Activated T-helper 17 cell treated with anti-CD3 and anti-CD28 coated beads, Interleukin-2, amount 50 U/mL, for 72 hours (primary cell): Measurements from ENCODE around the gene RBP5. TPM values are rescaled to one million over a fixed set of nuclear protein-coding genes. Genes with fewer than 3 reads are reported as not detected.

Source experiments
- ATAC-seq: fragments of 150-1000 bp; cut with Tn5 transposase; replicated peaks from 2 replicates; pipeline ENCODE4 v1.10.0; 2021; ENCODE audit warnings: mild to moderate bottlenecking, moderate library complexity
- H3K27ac Mint-ChIP-seq: one replicate; pipeline ENCODE4 v1.8.0; 2022; ENCODE audit warnings: mixed read lengths
- H3K27me3 Mint-ChIP-seq: one replicate; pipeline ENCODE4 v1.8.0; 2022; ENCODE audit warnings: mixed read lengths
- H3K36me3 Mint-ChIP-seq: one replicate; pipeline ENCODE4 v1.8.0; 2022; ENCODE audit warnings: low read depth, mild to moderate bottlenecking, mixed read lengths
- H3K4me1 Mint-ChIP-seq: one replicate; pipeline ENCODE4 v1.8.0; 2022; ENCODE audit warnings: mixed read lengths
- H3K4me3 Mint-ChIP-seq: one replicate; pipeline ENCODE4 v1.8.0; 2022; ENCODE audit warnings: mild to moderate bottlenecking, mixed read lengths
- H3K9me3 Mint-ChIP-seq: one replicate; pipeline ENCODE4 v1.8.0; 2022; ENCODE audit warnings: mixed read lengths
- total RNA-seq, 2 donors: library from RNA; stranded (reverse); gene quantifications; one replicate each; pipeline ENCODE4 v1.2.3, GENCODE V29; 2022

Gene RBP5
- total RNA-seq, 2 donors from 2014 or later, result not detected

DNA sequence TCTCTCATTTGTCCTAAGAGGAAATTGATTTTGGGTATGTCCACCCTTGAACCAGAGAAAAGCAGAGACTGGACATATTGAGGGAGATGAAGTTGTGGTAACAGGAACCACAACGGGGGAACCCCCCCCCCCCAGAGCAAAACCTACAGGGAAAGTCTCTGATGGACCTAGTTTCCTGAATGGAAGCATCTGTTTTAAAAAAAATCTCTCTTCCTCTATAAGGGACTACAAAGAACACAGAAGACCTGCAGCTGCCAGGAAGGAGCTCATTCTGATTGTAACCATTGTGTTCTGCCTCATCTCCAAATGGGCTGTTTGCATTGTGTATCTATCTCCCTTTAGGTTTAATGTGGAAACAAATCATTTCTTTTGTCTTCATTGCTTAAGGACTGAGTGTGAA is 54.7 kb downstream of the RBP5 start:
- H3K27me3 Mint-ChIP-seq, result peaks cover 4% of the 10 kb centered on the region
- no peak for ATAC-seq
- H3K4me1 Mint-ChIP-seq, result peaks cover 9% of the 10 kb centered on the region
- no peak overlapping the region for H3K4me3 Mint-ChIP-seq
- no peaks in the 10 kb centered on the region for H3K9me3 Mint-ChIP-seq
- no peaks in the 10 kb centered on the region for H3K36me3 Mint-ChIP-seq
- H3K27ac Mint-ChIP-seq, result no peak overlapping the region

Other genes starting within 250 kb of the RBP5 start
- 1 to 10 TPM; 4.4 to 7.6 TPM for gene LRRC23, start 224.1 kb downstream of the RBP5 start, total RNA-seq
- gene ENO2, start 214.3 kb downstream of the RBP5 start, total RNA-seq, result 100 to 1,000 TPM; 234 to 858 TPM
- 10 to 100 TPM; 34.0 to 62.3 TPM for gene ATN1, start 200.9 kb downstream of the RBP5 start, total RNA-seq
- not detected for gene RNU7-1, start 185.1 kb downstream of the RBP5 start, total RNA-seq
- gene C12orf57, start 184.9 kb downstream of the RBP5 start, total RNA-seq, result 100 to 1,000 TPM; 192 to 307 TPM
- 100 to 1,000 TPM; 134 to 223 TPM for gene PTPN6, start 177.5 kb downstream of the RBP5 start, total RNA-seq
- gene PHB2, start 158.2 kb downstream of the RBP5 start, total RNA-seq, result 100 to 1,000 TPM; 285 to 436 TPM
- 10 to 100 TPM; 50.9 to 90.5 TPM for gene EMG1, start 158.0 kb downstream of the RBP5 start, total RNA-seq
- 10 to 100 TPM; 13.2 to 34.8 TPM for gene LPCAT3, start 110.4 kb downstream of the RBP5 start, total RNA-seq
- 10 to 100 TPM in 1 of 2 donors, 1 to 10 TPM in 1; 6.9 to 13.1 TPM for gene C1S, start 68.2 kb downstream of the RBP5 start, total RNA-seq
- gene C1R, start 36.4 kb downstream of the RBP5 start, total RNA-seq, result 1 to 10 TPM; 3.2 to 3.3 TPM
- gene C1RL, start 19.7 kb downstream of the RBP5 start, total RNA-seq, result 10 to 100 TPM; 14.0 to 30.6 TPM
- gene CLSTN3, start 1.5 kb upstream of the RBP5 start, total RNA-seq, result 10 to 100 TPM; 51.8 to 61.9 TPM
- 10 to 100 TPM; 21.4 to 31.4 TPM for gene PEX5, start 60.8 kb upstream of the RBP5 start, total RNA-seq
- gene ACSM4, start 175.2 kb upstream of the RBP5 start, total RNA-seq, result not detected